Esophagus squamous epithelium (tissue), 4 donors: Measurements from ENCODE around the gene CD37.

Experiments
- CTCF ChIP-seq, 6 experiments: fragments of 450-650 bp in 4 of 6; fragments of 200-600 bp in 2 of 6; sonication (generic) in 2 of 6; IDR thresholded peaks; one replicate each; pipeline ENCODE4 v1.5.1; 2016 to 2019; ENCODE audit warnings: antibody characterized with exemption in 6 of 6, mild to moderate bottlenecking in 4 of 6, moderate library complexity in 4 of 6
- POLR2A ChIP-seq, 4 donors: fragments of 450-650 bp; IDR thresholded peaks; one replicate each; pipeline ENCODE4 v1.6.1; 2017; ENCODE audit warnings: antibody characterized with exemption in 4 of 4, mild to moderate bottlenecking in 4 of 4, moderate library complexity in 3 of 4

GRCh38 chr19:49378512-49378911 is 43.3 kb downstream of the CD37 start:
- TF ChIP-seq CTCF (IDR thresholded peaks at IDR 0.05) (no peak), POLR2A (IDR thresholded peaks at IDR 0.05) (no peak)
